Immature natural killer cell (primary cell): ENCODE measurements around the gene SNX9. TPM values are rescaled to one million over a fixed set of nuclear protein-coding genes. Genes with fewer than 3 reads are reported as not detected.

Source experiments
- DNase-seq, 3 donors: peaks; one replicate each; pipeline ENCODE4 v3.0.0; 2022; ENCODE audit warnings: mixed read lengths in 1 of 3
- H3K27ac Mint-ChIP-seq, 6 donors: one replicate each; pipeline ENCODE4 v1.8.0; 2020; ENCODE audit warnings: mixed read lengths in 6 of 6, mild to moderate bottlenecking in 5 of 6, inconsistent platforms in 4 of 6, moderate library complexity in 3 of 6
- H3K27me3 Mint-ChIP-seq, 3 donors: one replicate each; pipeline ENCODE4 v1.8.0; 2020 to 2021; ENCODE audit warnings: low read depth in 3 of 3, mild to moderate bottlenecking in 3 of 3, mixed read lengths in 3 of 3, moderate library complexity in 3 of 3, inconsistent platforms in 1 of 3
- H3K36me3 Mint-ChIP-seq, 3 donors: one replicate each; pipeline ENCODE4 v1.8.0; 2020; ENCODE audit warnings: mixed read lengths in 3 of 3, inconsistent platforms in 2 of 3, mild to moderate bottlenecking in 2 of 3
- H3K4me1 Mint-ChIP-seq, 2 donors: one replicate each; pipeline ENCODE4 v1.8.0; 2020; ENCODE audit warnings: inconsistent platforms in 2 of 2, mild to moderate bottlenecking in 2 of 2, mixed read lengths in 2 of 2, moderate library complexity in 1 of 2
- H3K4me3 Mint-ChIP-seq, 5 donors: one replicate each; pipeline ENCODE4 v1.8.0; 2020; ENCODE audit warnings: mild to moderate bottlenecking in 5 of 5, mixed read lengths in 5 of 5, inconsistent platforms in 3 of 5, moderate library complexity in 3 of 5
- H3K9me3 Mint-ChIP-seq, 6 donors: one replicate each; pipeline ENCODE4 v1.8.0; 2020; ENCODE audit warnings: mild to moderate bottlenecking in 6 of 6, mixed read lengths in 6 of 6, inconsistent platforms in 4 of 6, moderate library complexity in 3 of 6
- polyA plus RNA-seq, 3 donors: library from polyadenylated mRNA; unstranded; fragments of 300-500 nt; fragmentation: Illumina TruSeq; gene quantifications; one replicate each; pipeline ENCODE4 v1.2.3, GENCODE V29; 2021

The SNX9 gene
- polyA plus RNA-seq, 3 donors from 2014 or later: 3.4 to 6.7 (median 5.5) TPM

DNA sequence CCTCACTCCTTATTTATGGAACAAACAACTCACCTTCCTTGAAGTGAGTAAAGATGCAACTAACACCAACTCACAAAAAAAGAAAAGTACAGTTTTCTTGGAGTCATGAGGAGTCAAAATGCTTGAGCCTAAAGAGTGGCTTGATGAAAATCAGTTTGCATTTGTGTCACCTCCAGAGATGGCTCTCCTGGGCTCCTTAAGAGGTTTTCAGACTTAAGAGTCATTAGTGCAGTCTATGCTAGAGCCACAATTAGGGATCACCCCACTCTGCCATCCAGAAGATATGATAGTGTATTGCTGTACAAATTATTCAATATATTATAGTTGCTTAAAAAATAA lies 11.9 kb upstream of the SNX9 start:
- no peaks in the 10 kb centered on the region for H3K36me3 Mint-ChIP-seq
- peaks cover 3 to 8% (median 4%) of the 10 kb centered on the region in 3 donors for H3K27me3 Mint-ChIP-seq
- no peak overlapping the region for H3K4me3 Mint-ChIP-seq
- H3K9me3 Mint-ChIP-seq: peaks cover 4 to 16% (median 6%) of the 10 kb centered on the region in 6 donors
- no peaks in the 10 kb centered on the region for H3K4me1 Mint-ChIP-seq
- no peak overlapping the region for H3K27ac Mint-ChIP-seq
- DNase-seq: no peak

DNA sequence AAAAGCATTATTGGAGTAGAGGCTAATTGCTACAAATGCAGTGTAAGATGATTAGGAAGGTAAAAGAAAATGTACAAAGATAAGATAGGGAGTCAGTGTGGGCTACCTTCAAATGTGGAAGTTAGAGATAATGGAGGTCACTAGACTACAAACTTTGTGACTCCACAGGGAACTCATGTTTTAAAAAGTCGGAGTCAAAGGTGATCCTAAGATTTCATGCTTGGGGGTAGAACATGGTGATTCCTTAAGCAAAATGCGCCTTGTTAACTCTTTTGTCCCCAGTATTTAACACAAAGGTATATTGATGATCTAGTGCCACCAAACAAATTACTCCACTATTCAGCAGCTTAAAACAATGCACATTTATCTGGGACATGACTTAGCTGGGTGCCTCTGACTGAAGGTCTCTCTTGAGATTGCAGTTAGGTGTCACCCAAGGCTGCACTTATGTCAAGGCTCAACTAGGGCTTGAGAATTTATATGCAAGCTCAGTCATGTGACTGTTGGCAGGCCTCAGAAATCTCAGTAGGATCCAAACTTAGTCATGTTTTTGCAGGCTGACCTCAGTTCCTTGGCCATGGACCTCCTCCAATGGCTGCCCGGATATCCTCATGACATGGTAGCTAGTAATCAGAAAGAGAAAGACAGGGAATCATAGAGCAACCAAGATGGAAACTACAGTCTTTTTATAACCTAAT lies 11.4 kb upstream of the SNX9 start:
- Mint-ChIP-seq H3K4me1 (no peaks in the 10 kb centered on the region), H3K27me3 (peaks cover 3 to 8% (median 4%) of the 10 kb centered on the region in 3 donors), H3K36me3 (no peaks in the 10 kb centered on the region), H3K27ac (no peak overlapping the region), H3K4me3 (no peak overlapping the region), H3K9me3 (peaks cover 4 to 16% (median 6%) of the 10 kb centered on the region in 6 donors)
- DNase-seq: no peak

DNA sequence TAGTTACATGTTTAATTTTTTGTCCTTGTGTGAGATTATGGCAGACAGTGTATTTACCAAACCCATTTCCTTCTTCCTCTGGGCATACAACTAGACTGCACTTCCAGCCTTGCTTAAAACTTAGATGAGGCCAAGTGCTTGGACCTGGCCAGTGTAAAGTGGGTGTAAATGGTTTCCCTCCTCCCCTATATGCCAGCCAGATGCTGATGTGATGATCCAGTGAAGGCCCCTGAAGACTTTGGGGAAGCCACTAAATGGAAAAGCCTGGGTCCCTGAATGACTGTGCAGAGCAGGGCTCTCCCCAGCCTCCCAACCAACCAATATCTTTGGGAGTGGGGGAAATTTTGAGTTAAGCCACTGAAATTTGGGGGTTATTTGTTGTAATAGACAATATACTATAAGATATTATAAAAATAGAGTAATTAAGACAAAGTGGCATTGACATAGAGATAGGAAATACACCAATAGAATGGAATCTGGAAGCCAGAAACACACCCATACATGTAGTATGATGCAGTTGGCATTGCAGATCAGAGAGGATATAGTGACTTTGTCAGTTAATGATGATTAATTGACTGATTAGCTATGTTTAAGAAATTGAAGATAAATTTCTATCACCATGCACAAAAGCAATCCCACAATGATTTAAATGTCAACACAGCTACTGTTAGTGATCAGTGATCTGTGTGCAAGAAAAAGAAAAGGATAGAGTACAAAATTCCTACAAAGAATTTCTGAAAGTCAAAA lies 10.4 kb upstream of the SNX9 start:
- no peak for DNase-seq
- Mint-ChIP-seq H3K9me3 (peaks cover 3 to 12% (median 5%) of the 10 kb centered on the region in 6 donors), H3K36me3 (no peaks in the 10 kb centered on the region), H3K27ac (no peak overlapping the region), H3K27me3 (peaks cover 3 to 8% (median 4%) of the 10 kb centered on the region in 3 donors), H3K4me3 (no peak overlapping the region), H3K4me1 (no peaks in the 10 kb centered on the region)

DNA sequence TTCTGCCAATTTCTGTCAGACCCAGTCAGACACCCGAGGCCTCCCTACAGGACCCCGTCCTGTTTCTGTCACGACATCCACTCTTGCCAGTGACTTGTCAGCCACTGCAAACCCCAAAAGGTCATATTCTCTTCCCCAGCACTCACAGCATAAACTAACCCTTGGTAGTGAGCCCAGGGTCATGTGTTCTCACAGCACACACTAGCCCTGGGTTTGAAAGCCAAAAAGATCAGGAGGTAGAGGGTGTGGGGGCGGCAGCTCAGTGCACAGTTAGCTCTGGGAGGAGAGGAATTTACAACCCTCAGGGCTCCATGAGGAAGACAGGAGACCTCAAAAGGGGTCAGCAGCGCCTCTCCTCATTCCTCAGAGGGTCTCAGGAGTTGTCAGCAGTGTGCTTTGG lies 9.9 kb upstream of the SNX9 start:
- no peak overlapping the region for H3K4me3 Mint-ChIP-seq
- no peak overlapping the region for H3K27ac Mint-ChIP-seq
- no peaks in the 10 kb centered on the region for H3K4me1 Mint-ChIP-seq
- peaks cover 3 to 8% (median 4%) of the 10 kb centered on the region in 6 donors for H3K9me3 Mint-ChIP-seq
- no peak for DNase-seq
- H3K36me3 Mint-ChIP-seq: no peaks in the 10 kb centered on the region
- H3K27me3 Mint-ChIP-seq: peaks cover 3 to 8% (median 4%) of the 10 kb centered on the region in 3 donors

DNA sequence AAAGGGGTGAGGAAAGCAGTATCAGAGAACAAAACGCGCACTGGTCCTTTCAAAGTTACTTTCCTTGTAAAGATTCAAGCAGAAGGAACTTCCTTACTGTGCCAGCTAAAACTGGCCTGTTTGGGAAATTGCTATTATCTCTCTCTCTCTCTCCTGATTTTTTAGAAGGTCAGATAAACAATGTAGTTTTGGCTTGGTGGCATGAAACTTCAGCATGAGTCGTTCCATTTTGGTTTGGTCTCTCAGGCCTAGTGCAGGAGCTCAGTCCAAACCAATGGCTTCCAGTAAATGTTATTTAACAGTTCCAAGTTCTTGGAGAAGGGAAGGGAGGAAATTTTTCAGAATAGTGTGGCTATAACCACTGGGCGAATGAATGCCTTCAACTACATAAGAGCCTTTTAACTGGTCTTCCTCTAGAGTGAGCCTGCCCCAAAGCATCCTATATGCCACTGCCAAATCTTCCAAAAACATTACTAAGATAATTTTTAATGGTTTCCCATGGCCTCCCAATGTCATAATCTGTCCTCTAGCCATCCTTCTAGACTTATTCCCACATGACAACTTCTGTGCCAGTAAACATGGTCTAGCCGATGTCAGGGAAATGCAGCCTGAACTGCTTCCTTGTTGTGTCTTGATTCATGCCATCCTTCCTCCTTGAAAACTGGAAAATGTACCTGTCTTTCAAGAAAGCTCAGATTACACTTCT lies 9.1 kb upstream of the SNX9 start:
- no peak overlapping the region for H3K27ac Mint-ChIP-seq
- H3K4me1 Mint-ChIP-seq: no peaks in the 10 kb centered on the region
- H3K4me3 Mint-ChIP-seq: no peak overlapping the region
- H3K27me3 Mint-ChIP-seq: peaks cover 2 to 8% (median 4%) of the 10 kb centered on the region in 3 donors
- H3K36me3 Mint-ChIP-seq: no peaks in the 10 kb centered on the region
- peaks cover 0 to 2% (median 0%) of the 10 kb centered on the region in 6 donors for H3K9me3 Mint-ChIP-seq
- no peak for DNase-seq

DNA sequence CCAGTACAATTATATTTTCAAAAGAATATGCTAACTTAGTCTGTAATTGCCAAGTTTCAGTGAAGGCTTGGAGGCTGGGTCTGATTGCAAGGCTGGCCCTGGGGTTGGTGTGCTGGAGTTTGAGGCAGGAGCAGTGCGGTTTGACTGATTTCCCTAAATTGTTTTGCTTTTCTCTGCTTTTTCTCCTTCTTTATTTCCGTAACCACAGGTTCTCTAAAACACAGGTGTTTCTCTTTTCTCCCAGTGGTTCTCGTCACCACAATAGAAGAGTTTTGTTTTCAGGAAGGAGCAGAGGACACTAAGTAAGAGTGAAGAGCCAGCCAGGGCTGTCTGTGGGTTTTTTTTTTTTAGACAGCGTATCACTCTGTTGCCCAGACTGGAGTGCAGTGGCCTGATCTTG lies 8.2 kb upstream of the SNX9 start:
- Mint-ChIP-seq H3K4me1 (no peaks in the 10 kb centered on the region), H3K27ac (no peak overlapping the region), H3K36me3 (no peaks in the 10 kb centered on the region), H3K27me3 (peaks cover 2 to 6% (median 4%) of the 10 kb centered on the region in 3 donors), H3K9me3 (no peaks in the 10 kb centered on the region), H3K4me3 (no peak overlapping the region)
- DNase-seq: no peak

DNA sequence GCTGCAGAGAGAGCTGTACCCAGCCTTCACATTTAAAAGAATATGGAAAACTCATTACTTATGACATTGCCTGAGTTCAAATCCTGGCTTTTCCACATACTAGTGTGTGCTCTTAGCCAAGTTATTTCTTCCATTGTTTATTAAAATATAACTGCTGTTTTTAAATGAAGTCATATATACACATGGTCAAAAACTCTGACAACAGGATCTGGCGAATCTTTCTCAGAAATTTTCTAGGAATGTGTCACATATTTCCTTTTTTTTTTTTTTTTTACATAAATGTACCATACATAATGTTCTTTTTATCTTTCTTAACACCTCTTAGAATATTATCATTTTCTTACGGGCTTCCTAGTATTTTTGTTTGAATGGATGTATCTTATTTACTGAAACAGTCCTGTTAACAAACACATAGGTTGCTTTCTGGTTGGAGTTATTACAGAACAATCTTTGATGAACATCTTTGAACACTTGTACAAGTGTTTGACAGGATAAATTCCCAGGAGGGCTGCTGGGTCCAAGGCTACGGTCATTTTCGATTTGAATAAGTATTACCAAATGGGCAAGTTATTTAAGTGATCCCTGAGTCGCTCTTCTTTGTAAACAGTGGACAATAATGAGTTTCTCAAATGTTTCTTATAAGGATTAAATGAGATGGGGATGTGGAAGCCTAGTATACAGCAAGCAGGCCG lies 1.6 kb upstream of the SNX9 start:
- Mint-ChIP-seq H3K4me3 (peak overlapping the region; percentile 65 to 82 (median 78)), H3K9me3 (no peaks in the 10 kb centered on the region), H3K27ac (peak overlapping the region in 2 of 6 donors; percentile 20 to 50), H3K4me1 (peaks cover 11 to 14% of the 10 kb centered on the region in 2 donors), H3K27me3 (peaks cover 2 to 18% (median 13%) of the 10 kb centered on the region in 3 donors), H3K36me3 (no peaks in the 10 kb centered on the region)
- no peak for DNase-seq

DNA sequence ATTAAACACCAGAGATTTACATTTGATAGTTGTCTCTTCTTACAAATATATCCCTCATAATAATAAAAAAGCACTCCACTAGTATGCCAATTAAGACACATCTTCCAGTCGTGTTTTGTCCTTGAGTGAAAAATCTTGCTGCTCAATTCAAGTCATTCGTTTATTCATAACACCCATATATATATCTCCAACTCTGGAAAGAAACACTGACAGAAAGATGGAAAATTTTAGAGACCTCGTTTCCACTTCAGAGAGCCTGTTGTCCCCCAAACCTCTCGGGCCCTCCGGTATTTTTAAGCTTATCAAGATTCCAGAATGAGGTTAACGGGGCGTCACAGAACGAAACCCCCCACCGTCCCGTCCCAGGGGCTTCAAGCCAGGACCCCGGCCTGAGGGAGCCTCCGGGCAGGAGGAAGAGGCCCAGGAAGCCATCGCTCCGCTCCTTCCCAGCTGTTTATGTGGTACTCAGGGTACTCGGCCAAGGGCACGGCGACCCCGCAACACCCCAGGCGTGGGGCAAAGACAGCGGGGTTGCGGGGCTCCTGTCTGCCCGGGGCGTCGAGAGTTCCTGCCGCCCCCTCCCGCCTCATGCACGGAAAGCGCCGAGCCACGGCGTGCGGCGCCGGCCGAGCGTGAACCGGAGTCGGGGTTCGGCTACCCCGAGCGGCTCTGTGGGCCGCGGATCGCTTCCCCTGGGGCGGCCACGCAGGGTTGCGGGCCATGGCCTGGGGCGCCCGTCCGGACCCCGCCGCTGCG lies 623 bp upstream of the SNX9 start:
- Mint-ChIP-seq H3K4me1 (peaks cover 11 to 14% of the 10 kb centered on the region in 2 donors), H3K9me3 (no peaks in the 10 kb centered on the region), H3K36me3 (no peaks in the 10 kb centered on the region), H3K27me3 (peaks cover 0 to 18% (median 13%) of the 10 kb centered on the region in 3 donors), H3K4me3 (peak overlapping the region; percentile 65 to 82 (median 78)), H3K27ac (peak overlapping the region in 5 of 6 donors; percentile 18 to 45 (median 23))
- no peak for DNase-seq

DNA sequence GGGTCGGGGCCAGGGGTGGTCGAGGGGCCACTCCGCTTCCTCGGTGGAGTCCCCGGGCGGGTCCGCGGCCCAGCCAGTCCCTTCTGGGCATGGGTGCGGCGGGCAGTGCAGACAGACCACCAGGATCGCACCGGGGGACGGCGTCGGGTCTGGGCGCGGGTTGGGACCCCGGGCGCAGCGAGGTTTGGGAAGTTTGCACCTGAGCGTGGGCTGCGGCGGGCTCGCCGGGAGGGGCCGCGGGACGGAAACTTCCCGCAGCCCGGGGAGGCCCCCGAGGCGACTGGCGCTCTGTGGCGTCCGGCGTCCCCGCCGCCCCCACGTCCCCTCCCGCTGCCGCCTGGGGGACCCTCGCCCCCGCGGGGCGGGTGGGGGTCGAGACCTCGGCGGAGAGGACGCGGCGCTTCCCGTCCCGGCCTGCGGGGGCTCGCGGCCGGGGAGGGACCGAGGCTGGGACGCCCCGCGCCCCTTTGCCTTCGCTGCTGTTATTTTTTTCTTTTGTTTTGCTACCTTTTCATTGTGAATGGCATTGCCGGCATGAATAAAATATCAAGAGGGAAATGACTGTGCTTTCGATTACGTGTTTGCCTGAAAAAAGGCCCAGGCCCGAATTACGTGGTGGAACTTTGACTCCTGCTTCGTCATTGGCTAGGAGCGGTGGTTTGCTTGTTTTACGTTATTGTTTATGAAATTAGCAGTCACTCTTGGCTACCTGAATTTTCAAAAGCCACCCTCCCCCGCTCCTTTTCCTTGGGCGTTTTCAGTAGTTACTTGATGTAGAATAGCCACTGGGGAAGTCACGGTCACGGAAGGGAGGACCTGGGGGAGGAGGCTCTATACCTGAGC lies 703 bp downstream of the SNX9 start:
- peak; percentile 29 to 38 (median 35) for DNase-seq
- Mint-ChIP-seq H3K4me3 (peak overlapping the region; percentile 89 to 99 (median 95)), H3K36me3 (no peaks in the 10 kb centered on the region), H3K4me1 (peaks cover 11 to 14% of the 10 kb centered on the region in 2 donors), H3K27ac (peak overlapping the region; percentile 39 to 94 (median 84)), H3K9me3 (no peaks in the 10 kb centered on the region), H3K27me3 (peaks cover 0 to 17% (median 15%) of the 10 kb centered on the region in 3 donors)

DNA sequence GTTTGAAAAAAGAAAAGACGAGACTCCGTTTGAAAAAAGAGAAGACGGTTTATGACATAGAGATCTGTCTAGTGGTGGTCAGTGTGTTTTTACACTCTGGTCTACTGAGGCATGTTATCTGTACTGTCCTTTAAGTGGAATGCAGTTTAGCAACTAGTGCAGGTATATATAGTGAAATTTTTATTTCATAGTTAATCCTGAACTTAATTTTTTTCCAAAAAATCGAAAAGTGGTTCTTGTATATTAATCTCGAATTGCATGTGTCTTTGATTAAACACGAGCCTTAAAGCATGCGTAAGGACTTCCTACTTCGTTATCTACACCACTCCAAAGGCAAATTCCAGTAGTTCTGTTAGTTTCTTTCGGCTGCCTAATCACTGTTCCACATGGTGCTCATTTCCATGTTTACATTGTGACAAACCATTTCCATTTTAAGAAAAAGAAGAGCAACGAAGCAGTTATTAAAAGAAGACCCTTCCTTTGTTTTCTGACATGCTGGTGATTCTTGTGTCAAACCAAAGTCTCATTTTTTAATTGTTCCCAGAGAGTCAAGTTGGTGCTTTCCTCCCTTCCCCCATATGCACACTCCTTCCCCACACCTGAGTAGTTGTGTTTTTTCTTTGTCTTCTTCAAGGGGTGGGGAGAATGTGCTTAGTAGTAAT lies 2.3 kb downstream of the SNX9 start:
- H3K4me3 Mint-ChIP-seq: peak overlapping the region in 4 of 5 donors; percentile 57 to 95 (median 92)
- no peaks in the 10 kb centered on the region for H3K9me3 Mint-ChIP-seq
- no peaks in the 10 kb centered on the region for H3K36me3 Mint-ChIP-seq
- H3K27ac Mint-ChIP-seq: no peak overlapping the region
- peaks cover 19 to 20% of the 10 kb centered on the region in 2 donors for H3K4me1 Mint-ChIP-seq
- H3K27me3 Mint-ChIP-seq: peaks cover 0 to 17% (median 14%) of the 10 kb centered on the region in 3 donors
- DNase-seq: no peak

DNA sequence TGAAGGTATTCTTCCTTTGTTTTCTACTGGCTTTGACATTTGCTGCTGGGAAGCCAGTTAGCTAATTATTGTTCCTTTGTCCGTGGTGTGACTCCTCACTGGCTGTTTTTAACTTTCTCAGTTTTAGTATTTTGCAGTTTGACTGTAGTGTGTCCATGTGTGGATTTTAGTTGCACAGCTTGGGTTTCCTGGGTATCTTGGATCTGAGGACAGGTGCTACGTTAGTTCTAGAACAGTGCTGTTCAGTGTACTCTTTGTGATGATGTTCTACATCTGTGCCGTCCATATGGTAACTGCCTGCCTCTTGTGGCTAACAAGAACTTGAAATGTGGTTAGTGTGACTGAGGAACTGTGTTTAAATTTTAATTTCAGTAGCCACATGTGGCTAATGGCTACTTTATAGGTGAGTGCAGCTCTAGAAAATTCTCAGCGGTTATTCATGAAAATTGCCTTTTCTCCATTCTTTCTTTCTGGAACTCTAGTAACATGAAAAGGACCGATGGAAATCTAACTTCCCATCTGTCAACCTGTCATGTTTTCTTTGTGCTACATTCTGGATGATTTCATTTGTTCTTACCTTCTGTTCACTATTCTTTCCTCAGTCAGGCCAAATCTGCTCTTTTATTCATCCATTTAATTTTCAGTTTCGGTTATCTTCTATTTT lies 7.4 kb downstream of the SNX9 start:
- Mint-ChIP-seq H3K36me3 (no peaks in the 10 kb centered on the region), H3K27me3 (peaks cover 3 to 9% (median 8%) of the 10 kb centered on the region in 3 donors), H3K27ac (no peak overlapping the region), H3K4me1 (peaks cover 31 to 32% of the 10 kb centered on the region in 2 donors), H3K4me3 (peak overlapping the region in 1 of 5 donors; percentile 12), H3K9me3 (peaks cover 0 to 1% (median 0%) of the 10 kb centered on the region in 6 donors)
- peak in 2 of 3 donors; percentile 14 to 16 for DNase-seq
